ENCODE data around the gene STPG3. TPM values are rescaled to one million over a fixed set of nuclear protein-coding genes. Genes with fewer than 3 reads are reported as not detected.

The STPG3 gene
- total and polyA plus RNA-seq, 2 of the 13 experiments (the other 11 are each of a cell fraction or from before 2014, with no cell fraction given), result not detected

DNA sequence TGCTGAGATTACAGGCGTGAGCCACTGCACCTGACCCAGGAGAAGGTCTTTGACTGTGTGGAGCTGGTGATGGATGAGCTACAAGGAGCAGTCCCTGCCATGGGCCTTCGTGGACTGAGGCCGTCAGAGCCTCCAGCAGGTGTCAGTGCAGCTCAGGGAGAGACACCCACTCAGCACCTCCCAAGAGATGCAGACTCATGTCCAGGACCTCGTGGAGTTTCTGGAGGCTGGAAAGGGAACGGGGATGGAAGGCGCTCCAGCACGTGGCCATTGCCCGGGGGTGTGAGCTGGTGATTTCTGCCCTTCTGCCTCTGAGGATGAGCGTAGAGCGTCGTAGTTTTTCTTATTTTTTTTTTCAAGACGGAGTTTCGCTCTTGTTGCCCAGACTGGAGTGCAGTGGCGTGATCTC is 35.9 kb downstream of the STPG3 start (continued):
- TF ChIP-seq ZBTB44 (CRISPR knock-in tag; IDR thresholded peaks at IDR 0.05) (no peak), HOXD1 (CRISPR knock-in tag; IDR thresholded peaks at IDR 0.05) (no peak), RCOR2 (CRISPR knock-in tag; IDR thresholded peaks at IDR 0.05) (no peak), MYC (CRISPR knock-in tag; IDR thresholded peaks at IDR 0.05; ENCODE audit: borderline replicate concordance) (peak; percentile 81; the same call in 1 of the 2 replicates), ZNF136 (CRISPR knock-in tag; IDR thresholded peaks at IDR 0.05; ENCODE audit: low read depth) (no peak), MEF2D (CRISPR knock-in tag; IDR thresholded peaks at IDR 0.05) (no peak), KAT8 (CRISPR knock-in tag; IDR thresholded peaks at IDR 0.05) (no peak), TEAD3 (CRISPR knock-in tag; optimal IDR thresholded peaks at IDR 0.05; ENCODE audit: borderline replicate concordance) (peak; percentile 24), SNAPC2 (CRISPR knock-in tag; IDR thresholded peaks at IDR 0.05) (no peak), ZMYM3 (CRISPR knock-in tag; IDR thresholded peaks at IDR 0.05) (no peak), ZBTB21 (CRISPR knock-in tag; IDR thresholded peaks at IDR 0.05) (no peak), SCMH1 (CRISPR knock-in tag; IDR thresholded peaks at IDR 0.05; ENCODE audit: borderline replicate concordance) (no peak), ZSCAN20 (CRISPR knock-in tag; IDR thresholded peaks at IDR 0.05; ENCODE audit: borderline replicate concordance) (no peak), MXD3 (CRISPR knock-in tag; IDR thresholded peaks at IDR 0.05) (peak; percentile 18; the same call in 1 of the 2 replicates), ARID2 (CRISPR knock-in tag; IDR thresholded peaks at IDR 0.05; ENCODE audit: borderline replicate concordance) (no peak), ZNF891 (CRISPR knock-in tag; IDR thresholded peaks at IDR 0.05) (peak; percentile 37; the same call in 1 of the 2 replicates), ZNF34 (CRISPR knock-in tag; IDR thresholded peaks at IDR 0.05; ENCODE audit: borderline replicate concordance) (no peak), ZBTB8A (CRISPR knock-in tag; IDR thresholded peaks at IDR 0.05; ENCODE audit: borderline replicate concordance, low read depth) (no peak), DMAP1 (CRISPR knock-in tag; IDR thresholded peaks at IDR 0.05) (0 out of 2 replicates have a peak, but pooled peaks have one; percentile 32), KAT7 (CRISPR knock-in tag; IDR thresholded peaks at IDR 0.05; ENCODE audit: borderline replicate concordance) (no peak), CCDC6 (CRISPR knock-in tag; IDR thresholded peaks at IDR 0.05) (no peak), ZNF121 (CRISPR knock-in tag; IDR thresholded peaks at IDR 0.05) (no peak), XRCC5 (optimal IDR thresholded peaks at IDR 0.05; ENCODE audit: low read length) (peak; percentile 45), SOX13 (IDR thresholded peaks at IDR 0.05) (no peak), SOX13 (CRISPR knock-in tag; conservative IDR thresholded peaks at IDR 0.05 in 1 of 2, IDR thresholded peaks at IDR 0.05 in 1 of 2) (no peak)
- TF ChIP-seq, protein P1, sequence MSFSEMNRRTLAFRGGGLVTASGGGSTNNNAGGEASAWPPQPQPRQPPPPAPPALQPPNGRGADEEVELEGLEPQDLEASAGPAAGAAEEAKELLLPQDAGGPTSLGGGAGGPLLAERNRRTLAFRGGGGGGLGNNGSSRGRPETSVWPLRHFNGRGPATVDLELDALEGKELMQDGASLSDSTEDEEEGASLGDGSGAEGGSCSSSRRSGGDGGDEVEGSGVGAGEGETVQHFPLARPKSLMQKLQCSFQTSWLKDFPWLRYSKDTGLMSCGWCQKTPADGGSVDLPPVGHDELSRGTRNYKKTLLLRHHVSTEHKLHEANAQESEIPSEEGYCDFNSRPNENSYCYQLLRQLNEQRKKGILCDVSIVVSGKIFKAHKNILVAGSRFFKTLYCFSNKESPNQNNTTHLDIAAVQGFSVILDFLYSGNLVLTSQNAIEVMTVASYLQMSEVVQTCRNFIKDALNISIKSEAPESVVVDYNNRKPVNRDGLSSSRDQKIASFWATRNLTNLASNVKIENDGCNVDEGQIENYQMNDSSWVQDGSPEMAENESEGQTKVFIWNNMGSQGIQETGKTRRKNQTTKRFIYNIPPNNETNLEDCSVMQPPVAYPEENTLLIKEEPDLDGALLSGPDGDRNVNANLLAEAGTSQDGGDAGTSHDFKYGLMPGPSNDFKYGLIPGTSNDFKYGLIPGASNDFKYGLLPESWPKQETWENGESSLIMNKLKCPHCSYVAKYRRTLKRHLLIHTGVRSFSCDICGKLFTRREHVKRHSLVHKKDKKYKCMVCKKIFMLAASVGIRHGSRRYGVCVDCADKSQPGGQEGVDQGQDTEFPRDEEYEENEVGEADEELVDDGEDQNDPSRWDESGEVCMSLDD (CRISPR knock-in tag; IDR thresholded peaks at IDR 0.05; ENCODE audit: borderline replicate concordance), result no peak

All from HepG2 (cell line).